ENCODE data around the gene SPR. TPM values are rescaled to one million over a fixed set of nuclear protein-coding genes. Genes with fewer than 3 reads are reported as not detected.
A peak's percentile ranks its signal among the peaks of the same experiment; 100 is the strongest.

The SPR gene
- total and polyA plus RNA-seq, 2 donors (not counting 1 experiment from before 2014, with no cell fraction given) = not detected

DNA sequence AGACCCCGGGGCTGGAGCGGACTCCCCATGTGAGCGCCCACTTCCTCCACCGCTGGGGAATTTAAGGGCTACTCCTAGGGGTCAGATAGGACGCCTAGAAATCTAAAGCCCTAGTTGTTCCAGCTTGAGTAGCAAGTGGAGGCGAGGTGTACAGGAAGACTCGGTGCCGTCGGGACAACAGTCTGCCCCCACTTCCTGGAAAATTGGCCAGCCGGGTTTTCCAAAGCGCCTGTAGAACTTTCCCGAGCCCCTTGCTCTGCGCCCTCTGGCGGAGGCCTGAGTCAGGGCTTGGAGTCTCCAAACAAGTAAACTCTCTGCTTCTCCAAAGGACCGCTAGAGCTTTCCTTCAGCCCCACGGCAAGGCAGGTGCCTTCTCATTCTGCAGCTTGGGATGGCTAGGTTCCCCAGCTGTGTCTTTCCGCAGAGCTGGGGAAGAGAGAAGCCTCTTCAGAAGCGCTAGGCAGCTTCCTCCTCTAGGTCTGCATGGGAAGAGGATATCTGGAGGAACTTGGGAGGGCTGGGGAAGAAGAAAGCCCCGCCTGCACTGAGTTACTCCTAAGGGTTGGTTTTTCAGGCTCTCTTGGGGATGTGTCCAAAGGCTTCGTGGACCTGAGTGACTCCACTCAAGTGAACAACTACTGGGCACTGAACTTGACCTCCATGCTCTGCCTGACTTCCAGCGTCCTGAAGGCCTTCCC is 681 bp downstream of the SPR start:
- peak overlapping the region; percentile 76 for H2AFZ ChIP-seq (ENCODE audit: insufficient read depth, low read depth, low read length, poor library complexity, severe bottlenecking)
- H4K20me1 ChIP-seq (ENCODE audit: control insufficient read depth, insufficient read depth, low read length, poor library complexity, severe bottlenecking) = no peaks in the 10 kb centered on the region
- H3K27me3 ChIP-seq (replicated peaks in 1 of 4; ENCODE audit: control extremely low read depth in 1 of 4, control insufficient read depth in 3 of 4, insufficient read depth in 4 of 4, low read length in 3 of 4) = peaks cover 0 to 62% (median 27%) of the 10 kb centered on the region in 4 experiments
- WGBS (ENCODE audit: insufficient coverage) = 9% methylated on average over 18 of the region's 21 CpGs
- H3K4me3 ChIP-seq (ENCODE audit: control extremely low read depth in 1 of 5, extremely low read depth in 1 of 5, insufficient read depth in 1 of 5, low read depth in 2 of 5, low read length in 4 of 5) = peak overlapping the region; percentile 18 to 64 (median 53)
- ATAC-seq (ENCODE audit: low read depth) = peak; percentile 9
- Mint-ChIP-seq H3K4me3 (peak overlapping the region; percentile 81), H3K4me1 (peaks cover 15% of the 10 kb centered on the region), H3K9me3 (ENCODE audit: insufficient read depth) (no peaks in the 10 kb centered on the region), H3K27me3 (peaks cover 56% of the 10 kb centered on the region), H3K27ac (no peak overlapping the region)
- ChIA-PET POLR2A (no interaction called here), CTCF (interaction anchor here (0.7 to 1.5 kb wide), 7 partner anchors 15 to 289 kb away, joined by 3 to 8 read pairs (median 3); no protein-coding TSS in a partner anchor)
- H3K9ac ChIP-seq (ENCODE audit: low read length) = peak overlapping the region; percentile 62
- no peaks in the 10 kb centered on the region for H3K36me3 ChIP-seq (replicated peaks in 1 of 2; ENCODE audit: control extremely low read depth in 1 of 2, control insufficient read depth in 1 of 2, extremely low read depth in 1 of 2, insufficient read depth in 2 of 2, low read length in 1 of 2)
- peak; percentile 57 for DNase-seq
- no peak overlapping the region for H3K27ac ChIP-seq (ENCODE audit: low read length in 2 of 2)
- peaks cover 0 to 3% (median 0%) of the 10 kb centered on the region in 3 donors for H3K9me3 ChIP-seq (ENCODE audit: control extremely low read depth in 1 of 3, control insufficient read depth in 2 of 3, insufficient read depth in 1 of 3, low read length in 2 of 3)
- peaks cover 14 to 18% of the 10 kb centered on the region in 2 donors for H3K4me1 ChIP-seq (ENCODE audit: control insufficient read depth in 2 of 2, insufficient read depth in 2 of 2, low read length in 2 of 2)
- peak overlapping the region; percentile 88 for H3K4me2 ChIP-seq (replicated peaks; ENCODE audit: low read depth, low read length, poor library complexity, severe bottlenecking)
- TF ChIP-seq EZH2 (IDR thresholded peaks at IDR 0.05; ENCODE audit: borderline replicate concordance, insufficient read depth, low read depth, low read length, poor library complexity, severe bottlenecking) = no peak
- TF ChIP-seq, protein P1, sequence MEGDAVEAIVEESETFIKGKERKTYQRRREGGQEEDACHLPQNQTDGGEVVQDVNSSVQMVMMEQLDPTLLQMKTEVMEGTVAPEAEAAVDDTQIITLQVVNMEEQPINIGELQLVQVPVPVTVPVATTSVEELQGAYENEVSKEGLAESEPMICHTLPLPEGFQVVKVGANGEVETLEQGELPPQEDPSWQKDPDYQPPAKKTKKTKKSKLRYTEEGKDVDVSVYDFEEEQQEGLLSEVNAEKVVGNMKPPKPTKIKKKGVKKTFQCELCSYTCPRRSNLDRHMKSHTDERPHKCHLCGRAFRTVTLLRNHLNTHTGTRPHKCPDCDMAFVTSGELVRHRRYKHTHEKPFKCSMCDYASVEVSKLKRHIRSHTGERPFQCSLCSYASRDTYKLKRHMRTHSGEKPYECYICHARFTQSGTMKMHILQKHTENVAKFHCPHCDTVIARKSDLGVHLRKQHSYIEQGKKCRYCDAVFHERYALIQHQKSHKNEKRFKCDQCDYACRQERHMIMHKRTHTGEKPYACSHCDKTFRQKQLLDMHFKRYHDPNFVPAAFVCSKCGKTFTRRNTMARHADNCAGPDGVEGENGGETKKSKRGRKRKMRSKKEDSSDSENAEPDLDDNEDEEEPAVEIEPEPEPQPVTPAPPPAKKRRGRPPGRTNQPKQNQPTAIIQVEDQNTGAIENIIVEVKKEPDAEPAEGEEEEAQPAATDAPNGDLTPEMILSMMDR (IDR thresholded peaks at IDR 0.05) = peak; percentile 76
- intact Hi-C loops (cut with micrococcal nuclease) = no loop called here
- no peaks in the 10 kb centered on the region for H3K79me2 ChIP-seq (ENCODE audit: control insufficient read depth, insufficient read depth, low read length)

Measured in B cell (primary cell).